GM19324 (cell line): ENCODE measurements around the gene POLG.
"Not testable (repeated sequence)": the region's sequence is repeated elsewhere in the genome, so short reads cannot be mapped to it uniquely, and the experiment has no call there.

Experiments
- ATAC-seq: cut with Tn5 transposase; IDR thresholded peaks from one replicate; pipeline ENCODE4 v1.9.1; 2021; ENCODE audit warnings: mild to moderate bottlenecking, moderate library complexity; ENCODE audit not compliant: unreplicated experiment, low FRiP score

The POLG gene

DNA sequence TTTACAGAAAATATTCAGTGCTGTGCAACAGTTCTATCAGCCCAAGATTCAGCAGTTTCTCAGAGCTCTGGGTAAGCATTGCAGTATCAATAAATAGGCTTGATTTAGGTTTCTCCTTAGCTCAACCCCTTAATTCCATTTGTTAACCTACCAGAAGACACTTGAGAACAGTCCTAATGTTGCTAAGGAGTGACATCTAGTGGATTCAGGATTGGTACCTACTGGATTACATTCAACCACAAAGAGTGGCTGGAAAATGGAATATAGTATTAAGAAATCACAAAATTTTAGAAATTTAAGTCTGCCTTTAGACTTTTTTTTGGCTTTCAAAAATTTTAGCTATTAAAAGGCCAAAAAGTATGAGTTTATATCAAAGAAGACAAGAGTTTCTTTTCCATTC lies 34.7 kb downstream of the POLG start:
- no peak for ATAC-seq

DNA sequence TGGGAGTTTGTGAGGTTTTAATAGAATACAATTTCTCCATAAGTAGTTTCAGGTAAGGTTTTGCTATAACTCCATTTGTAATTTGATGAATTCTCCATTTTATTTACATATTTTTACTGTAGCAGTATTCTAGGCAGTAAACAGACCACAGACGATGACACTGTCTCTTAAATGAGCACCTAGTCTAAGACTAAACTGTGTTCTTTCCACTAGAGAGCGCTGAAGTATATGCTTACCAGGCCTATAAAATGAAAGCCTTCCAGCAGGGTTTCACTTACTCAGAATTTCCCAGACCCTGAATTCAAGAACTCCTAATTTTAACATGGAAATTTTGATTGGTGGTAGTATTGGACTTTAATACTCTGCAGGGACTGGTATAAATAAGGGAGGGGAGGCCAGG lies 41.6 kb downstream of the POLG start:
- no peak for ATAC-seq

DNA sequence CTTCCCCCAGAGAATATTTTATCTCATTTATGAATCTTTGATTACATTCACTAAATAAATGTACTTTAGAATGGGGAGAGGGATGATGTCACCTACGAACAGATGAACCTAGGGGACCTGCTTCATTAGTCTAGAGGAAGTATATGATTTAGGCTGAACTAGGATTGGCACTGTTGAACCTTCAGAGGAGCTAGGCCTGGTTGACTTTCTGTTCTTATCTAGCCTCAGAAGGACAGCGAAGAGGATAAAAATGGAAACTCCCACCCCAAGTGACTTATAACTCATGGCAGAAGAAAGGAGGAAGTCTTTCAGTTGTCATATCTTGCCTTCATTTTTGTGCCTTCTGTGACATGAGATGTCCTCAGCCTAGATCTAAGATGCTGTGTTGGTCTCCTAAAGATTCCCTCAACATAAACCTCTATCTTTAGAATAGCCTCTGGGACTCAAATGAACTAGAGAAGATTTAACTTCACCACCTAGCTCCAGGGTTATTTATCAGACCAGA lies 42.6 kb downstream of the POLG start:
- ATAC-seq = no peak

GRCh38 chr15:89283201-89283600 lies 51.4 kb downstream of the POLG start:
- ATAC-seq = no peak

- no peak for ATAC-seq
Measured at GRCh38 chr15:89282631-89283030, 52.0 kb downstream of the POLG start.

DNA sequence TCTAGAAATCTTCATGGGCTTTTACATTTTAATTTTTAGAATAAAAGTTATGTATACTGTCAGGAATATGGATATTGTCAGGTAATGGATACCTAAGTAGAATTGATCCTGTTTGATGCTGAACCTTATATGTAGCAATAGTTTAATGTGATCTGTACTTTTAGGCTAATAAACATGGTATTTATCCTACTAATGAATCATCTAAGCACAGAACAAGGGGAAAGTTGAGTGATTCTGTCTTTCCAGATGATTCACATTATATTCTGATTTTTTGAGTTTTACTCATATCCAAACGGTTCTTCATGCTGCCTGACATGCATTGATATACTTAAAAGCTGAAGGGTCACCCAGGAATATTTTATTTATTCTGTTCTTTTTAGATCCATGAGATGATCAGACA lies 56.3 kb downstream of the POLG start:
- no peak for ATAC-seq

GRCh38 chr15:89277281-89277680 lies 57.3 kb downstream of the POLG start:
- ATAC-seq = not testable (repeated sequence)
